ENCODE data around the gene FHOD1.

FHOD1 gene

DNA sequence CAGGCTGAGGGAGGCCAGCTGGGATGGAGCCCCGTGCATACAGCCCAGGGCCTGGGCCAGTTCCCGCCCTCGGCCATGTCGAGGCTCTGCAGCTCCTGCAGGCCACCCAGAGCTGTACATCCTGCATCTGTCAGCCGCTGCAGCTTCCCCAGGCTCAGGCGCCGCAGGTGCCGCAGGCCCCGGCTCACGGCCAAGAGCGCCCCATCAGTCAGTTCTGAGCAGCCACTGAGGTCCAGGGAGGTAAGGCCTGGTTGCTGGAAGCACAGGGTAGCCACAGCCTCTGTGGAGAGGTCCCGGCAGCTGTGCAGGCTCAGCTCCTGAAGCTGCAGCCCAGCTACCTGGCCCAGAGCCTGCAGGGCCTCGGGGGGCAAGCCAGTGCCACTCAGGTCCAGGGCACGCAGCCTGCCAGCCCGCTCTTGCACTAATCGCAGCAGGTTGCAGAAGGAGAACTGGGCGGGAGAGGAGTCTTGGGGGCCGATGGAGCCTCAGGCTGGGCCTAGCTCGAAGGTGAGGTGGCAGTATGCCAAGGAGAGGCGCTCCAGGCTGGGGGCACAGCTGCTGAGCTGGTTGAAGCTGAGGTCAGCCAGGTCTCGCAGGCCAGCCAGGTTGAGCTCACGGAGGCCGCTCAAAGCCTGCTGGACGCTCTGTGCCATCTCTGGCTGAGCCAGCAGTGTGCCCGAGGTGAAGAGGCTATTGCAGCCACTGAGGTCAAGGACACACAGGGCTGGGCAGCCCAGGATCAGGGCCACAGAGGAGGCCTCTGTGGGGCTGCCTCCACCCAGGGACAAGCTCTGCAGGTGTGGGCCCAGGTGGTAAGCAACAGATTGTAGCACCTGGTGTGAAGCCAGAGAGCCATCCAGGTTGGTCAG, 37.0 kb downstream of the FHOD1 start:
- TF ChIP-seq, protein P1, sequence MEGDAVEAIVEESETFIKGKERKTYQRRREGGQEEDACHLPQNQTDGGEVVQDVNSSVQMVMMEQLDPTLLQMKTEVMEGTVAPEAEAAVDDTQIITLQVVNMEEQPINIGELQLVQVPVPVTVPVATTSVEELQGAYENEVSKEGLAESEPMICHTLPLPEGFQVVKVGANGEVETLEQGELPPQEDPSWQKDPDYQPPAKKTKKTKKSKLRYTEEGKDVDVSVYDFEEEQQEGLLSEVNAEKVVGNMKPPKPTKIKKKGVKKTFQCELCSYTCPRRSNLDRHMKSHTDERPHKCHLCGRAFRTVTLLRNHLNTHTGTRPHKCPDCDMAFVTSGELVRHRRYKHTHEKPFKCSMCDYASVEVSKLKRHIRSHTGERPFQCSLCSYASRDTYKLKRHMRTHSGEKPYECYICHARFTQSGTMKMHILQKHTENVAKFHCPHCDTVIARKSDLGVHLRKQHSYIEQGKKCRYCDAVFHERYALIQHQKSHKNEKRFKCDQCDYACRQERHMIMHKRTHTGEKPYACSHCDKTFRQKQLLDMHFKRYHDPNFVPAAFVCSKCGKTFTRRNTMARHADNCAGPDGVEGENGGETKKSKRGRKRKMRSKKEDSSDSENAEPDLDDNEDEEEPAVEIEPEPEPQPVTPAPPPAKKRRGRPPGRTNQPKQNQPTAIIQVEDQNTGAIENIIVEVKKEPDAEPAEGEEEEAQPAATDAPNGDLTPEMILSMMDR (IDR thresholded peaks at IDR 0.05; ENCODE audit: borderline replicate concordance, control extremely low read depth, extremely low read depth, insufficient read depth, missing control alignments), result no peak
- DNase-seq (ENCODE audit: low spot score), result no peak
- in situ Hi-C loops (cut with MboI; ENCODE audit: low sequenced_read_pairs, unreplicated experiment), result no loop called here

DNA sequence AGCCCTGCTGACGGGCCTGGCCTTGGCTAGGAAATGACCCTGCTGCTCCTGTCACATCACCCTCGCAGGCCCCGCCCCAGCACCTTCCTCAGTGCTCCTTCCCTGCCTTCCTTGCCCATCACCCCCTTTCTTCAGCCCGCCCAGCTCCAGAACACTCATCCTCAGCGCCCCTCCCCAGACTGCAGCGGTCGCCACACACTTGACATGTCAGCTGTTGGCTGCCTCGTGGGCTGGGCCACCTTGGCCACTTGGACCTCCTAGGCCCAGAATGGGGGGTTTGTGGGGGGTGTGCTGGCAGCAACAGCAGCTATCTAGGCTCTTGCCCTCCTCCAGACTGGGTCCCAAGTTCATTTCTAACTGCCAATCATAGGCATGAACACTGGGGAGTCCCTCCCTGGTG, 37.7 kb downstream of the FHOD1 start:
- TF ChIP-seq, protein P1 (IDR thresholded peaks at IDR 0.05; ENCODE audit: borderline replicate concordance, control extremely low read depth, extremely low read depth, insufficient read depth, missing control alignments), result no peak
- in situ Hi-C loops (cut with MboI; ENCODE audit: low sequenced_read_pairs, unreplicated experiment), result no loop called here
- peak; percentile 24 for DNase-seq (ENCODE audit: low spot score)

DNA sequence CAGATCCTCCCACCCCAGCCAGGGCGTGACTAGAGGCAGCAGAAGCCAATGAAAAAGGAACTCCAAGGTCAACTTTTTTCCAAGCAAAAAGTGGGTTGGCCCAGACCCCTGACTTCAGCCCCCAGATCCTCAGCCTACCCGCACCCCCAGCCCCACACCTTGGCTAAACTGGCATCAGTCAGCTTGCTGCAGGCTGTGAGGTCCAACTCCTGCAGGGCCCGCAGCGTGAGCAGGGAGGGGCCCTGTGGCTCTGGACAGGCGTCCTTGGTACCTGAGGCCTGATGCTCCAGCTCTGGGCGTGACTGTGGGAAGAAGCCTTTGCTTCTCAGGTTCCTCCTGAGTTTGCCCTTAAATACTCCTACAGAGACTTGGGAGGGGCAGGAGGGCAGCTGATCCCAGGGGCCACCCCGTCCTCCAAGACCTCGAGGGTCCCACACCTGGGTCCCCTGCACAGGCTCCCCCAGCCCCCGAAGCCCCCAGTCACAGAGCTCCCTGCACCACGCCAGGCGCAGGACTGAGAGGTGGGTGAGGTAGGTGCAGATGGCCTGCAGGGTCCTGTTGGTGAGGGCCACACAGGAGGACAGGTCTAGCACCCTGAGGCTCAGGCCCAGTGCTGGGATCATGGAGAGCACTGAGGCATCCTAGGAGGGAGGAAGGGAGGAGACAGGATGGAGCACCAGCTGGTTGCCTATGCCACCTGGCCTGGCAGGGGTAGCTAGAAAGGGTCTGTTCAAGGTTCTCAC, 39.0 kb downstream of the FHOD1 start:
- peak; percentile 32 for DNase-seq (ENCODE audit: low spot score)
- in situ Hi-C loops (cut with MboI; ENCODE audit: low sequenced_read_pairs, unreplicated experiment), result no loop called here
- TF ChIP-seq, protein P1 (IDR thresholded peaks at IDR 0.05; ENCODE audit: borderline replicate concordance, control extremely low read depth, extremely low read depth, insufficient read depth, missing control alignments), result no peak

DNA sequence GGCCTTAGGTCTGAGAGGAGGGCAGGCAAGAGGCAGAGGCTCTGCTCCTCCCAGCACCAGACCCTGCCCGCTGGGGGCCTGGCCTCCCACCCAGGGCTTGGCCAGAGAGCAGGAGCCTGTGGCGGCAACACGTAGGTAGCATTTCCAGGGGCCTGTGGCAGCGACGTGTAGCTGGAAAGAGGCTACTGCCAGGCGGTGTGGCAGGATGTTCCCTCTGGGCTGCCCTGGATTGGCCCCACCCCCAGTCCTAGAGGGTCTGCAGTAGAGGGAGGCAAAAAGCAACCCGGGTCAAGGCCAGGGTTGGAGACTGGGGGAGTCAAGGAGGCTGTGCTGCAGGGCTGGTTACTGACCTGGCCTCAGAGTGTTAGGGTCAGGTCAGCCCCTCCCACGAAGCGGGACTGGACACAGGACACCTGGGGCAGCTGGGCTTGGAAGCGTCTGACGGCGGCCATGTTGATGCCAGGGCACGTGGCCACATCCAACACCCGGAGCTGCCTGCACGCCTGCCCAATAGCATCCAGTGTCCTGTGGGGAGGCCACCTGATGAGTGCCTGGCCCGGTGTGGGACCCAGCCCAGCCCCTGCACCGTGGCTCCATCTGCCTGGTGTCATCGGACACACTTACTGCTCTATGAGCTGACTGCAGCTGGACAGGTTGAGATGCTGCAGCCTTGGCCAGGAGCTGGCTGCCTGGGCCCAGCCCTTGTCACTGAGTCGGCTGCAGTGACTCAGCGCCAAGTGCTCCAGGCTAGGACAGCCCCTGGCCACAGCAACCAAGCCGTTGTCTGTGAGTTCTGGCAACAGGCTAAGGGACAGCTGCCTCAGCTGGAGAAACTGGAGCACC, 39.8 kb downstream of the FHOD1 start:
- in situ Hi-C loops (cut with MboI; ENCODE audit: low sequenced_read_pairs, unreplicated experiment), result no loop called here
- TF ChIP-seq, protein P1 (IDR thresholded peaks at IDR 0.05; ENCODE audit: borderline replicate concordance, control extremely low read depth, extremely low read depth, insufficient read depth, missing control alignments), result no peak
- DNase-seq (ENCODE audit: low spot score), result peak; percentile 41

DNA sequence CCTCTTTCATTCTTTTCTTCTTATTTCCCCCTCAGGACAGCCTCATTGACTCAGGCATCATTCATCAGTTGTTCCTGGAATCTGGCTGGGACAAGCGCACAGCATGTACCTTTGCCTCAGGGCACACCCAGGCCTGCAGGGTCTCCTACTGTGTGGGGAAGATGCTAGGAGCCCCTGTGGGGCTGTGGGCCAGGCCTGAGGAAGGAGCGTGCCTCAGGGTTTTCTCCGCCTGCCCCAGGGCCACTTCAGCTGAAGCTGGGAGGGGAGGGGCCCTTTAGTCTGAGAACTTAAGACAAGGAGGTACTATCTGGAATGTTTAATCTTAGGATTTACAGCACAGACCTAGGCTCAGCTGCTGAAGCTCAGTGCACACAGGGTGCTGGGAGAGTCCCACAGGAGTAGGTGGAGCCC, 40.4 kb downstream of the FHOD1 start:
- in situ Hi-C loops (cut with MboI; ENCODE audit: low sequenced_read_pairs, unreplicated experiment), result no loop called here
- no peak for DNase-seq (ENCODE audit: low spot score)
- TF ChIP-seq, protein P1 (IDR thresholded peaks at IDR 0.05; ENCODE audit: borderline replicate concordance, control extremely low read depth, extremely low read depth, insufficient read depth, missing control alignments), result no peak
